HFFc6 (cell line): Measurements from ENCODE around the gene DENND2D. TPM values are rescaled to one million over a fixed set of nuclear protein-coding genes. Genes with fewer than 3 reads are reported as not detected.

Experiments used
- DNase-seq: peaks from one replicate; pipeline ENCODE4 v3.0.0-alpha.2; 2018
- H3K27ac Mint-ChIP-seq: 2 replicates; pipeline ENCODE4 v1.8.0; 2020; ENCODE audit warnings: mild to moderate bottlenecking, mixed read lengths
- H3K27me3 Mint-ChIP-seq: 2 replicates; pipeline ENCODE4 v1.8.0; 2021; ENCODE audit warnings: mild to moderate bottlenecking, moderate library complexity, mixed read lengths; ENCODE audit not compliant: insufficient read depth
- H3K36me3 Mint-ChIP-seq: 2 replicates; pipeline ENCODE4 v1.8.0; 2021; ENCODE audit warnings: low read depth, mixed read lengths
- H3K4me1 Mint-ChIP-seq: 2 replicates; pipeline ENCODE4 v1.8.0; 2020; ENCODE audit warnings: low read depth, mixed read lengths
- H3K4me3 Mint-ChIP-seq: 2 replicates; pipeline ENCODE4 v1.8.0; 2020; ENCODE audit warnings: mild to moderate bottlenecking, moderate library complexity, mixed read lengths
- H3K9me3 Mint-ChIP-seq: 2 replicates; pipeline ENCODE4 v1.8.0; 2020; ENCODE audit warnings: mild to moderate bottlenecking, mixed read lengths
- total RNA-seq, 6 experiments: library from RNA; stranded (reverse); fragmentation: NEBNext Ultra II Directional; extraction: Animal tissue kit (Norgen Biotek cat#: 25700); gene quantifications; 2 replicates in 1 of 6; 3 replicates in 5 of 6; pipeline ENCODE4 v1.2.3, GENCODE V29; 2021
- TF ChIP-seq, protein P1 (sequence below): fragments of 200-600 bp; sonication (generic); IDR thresholded peaks from 2 replicates; pipeline ENCODE4 v1.5.0; 2021; ENCODE audit warnings: antibody characterized with exemption, mild to moderate bottlenecking

DENND2D gene
- total RNA-seq, 6 experiments from 2014 or later: 0.92 to 4.0 (median 3.7) TPM

GRCh38 chr1:111200802-111201161 lies 336 bp upstream of the DENND2D start:
- H3K36me3 Mint-ChIP-seq: no peaks in the 10 kb centered on the region
- no peak overlapping the region for H3K4me3 Mint-ChIP-seq
- TF ChIP-seq, protein P1, sequence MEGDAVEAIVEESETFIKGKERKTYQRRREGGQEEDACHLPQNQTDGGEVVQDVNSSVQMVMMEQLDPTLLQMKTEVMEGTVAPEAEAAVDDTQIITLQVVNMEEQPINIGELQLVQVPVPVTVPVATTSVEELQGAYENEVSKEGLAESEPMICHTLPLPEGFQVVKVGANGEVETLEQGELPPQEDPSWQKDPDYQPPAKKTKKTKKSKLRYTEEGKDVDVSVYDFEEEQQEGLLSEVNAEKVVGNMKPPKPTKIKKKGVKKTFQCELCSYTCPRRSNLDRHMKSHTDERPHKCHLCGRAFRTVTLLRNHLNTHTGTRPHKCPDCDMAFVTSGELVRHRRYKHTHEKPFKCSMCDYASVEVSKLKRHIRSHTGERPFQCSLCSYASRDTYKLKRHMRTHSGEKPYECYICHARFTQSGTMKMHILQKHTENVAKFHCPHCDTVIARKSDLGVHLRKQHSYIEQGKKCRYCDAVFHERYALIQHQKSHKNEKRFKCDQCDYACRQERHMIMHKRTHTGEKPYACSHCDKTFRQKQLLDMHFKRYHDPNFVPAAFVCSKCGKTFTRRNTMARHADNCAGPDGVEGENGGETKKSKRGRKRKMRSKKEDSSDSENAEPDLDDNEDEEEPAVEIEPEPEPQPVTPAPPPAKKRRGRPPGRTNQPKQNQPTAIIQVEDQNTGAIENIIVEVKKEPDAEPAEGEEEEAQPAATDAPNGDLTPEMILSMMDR: no peak
- DNase-seq: no peak
- H3K4me1 Mint-ChIP-seq: peaks cover 12% of the 10 kb centered on the region
- no peak overlapping the region for H3K27ac Mint-ChIP-seq
- no peaks in the 10 kb centered on the region for H3K9me3 Mint-ChIP-seq
- H3K27me3 Mint-ChIP-seq: peaks cover 5% of the 10 kb centered on the region

DNA sequence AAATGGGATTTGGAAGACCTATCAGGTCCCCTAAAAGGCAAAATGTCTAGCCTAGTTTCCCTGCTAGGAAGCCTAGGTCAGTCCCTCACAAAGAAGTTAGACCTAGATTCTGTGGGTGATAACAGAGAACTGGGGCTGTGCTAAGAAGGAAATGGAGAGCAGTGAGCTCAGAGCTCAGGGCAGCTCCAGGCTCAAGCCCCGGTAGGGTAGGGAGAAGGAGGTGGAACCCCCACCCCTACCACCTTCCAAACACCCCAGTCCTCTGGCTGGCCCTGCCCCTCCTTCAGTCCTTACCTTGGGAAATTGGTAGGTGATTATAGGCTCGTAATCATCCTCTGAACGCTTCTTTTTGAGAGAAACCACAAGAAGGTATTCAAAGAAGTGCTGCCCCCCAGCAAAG lies 1.1 kb downstream of the DENND2D start:
- Mint-ChIP-seq H3K4me1 (peaks cover 10% of the 10 kb centered on the region), H3K9me3 (no peaks in the 10 kb centered on the region), H3K4me3 (no peak overlapping the region), H3K27ac (no peak overlapping the region), H3K27me3 (peaks cover 1% of the 10 kb centered on the region), H3K36me3 (no peaks in the 10 kb centered on the region)
- TF ChIP-seq, protein P1: no peak
- DNase-seq: no peak

DNA sequence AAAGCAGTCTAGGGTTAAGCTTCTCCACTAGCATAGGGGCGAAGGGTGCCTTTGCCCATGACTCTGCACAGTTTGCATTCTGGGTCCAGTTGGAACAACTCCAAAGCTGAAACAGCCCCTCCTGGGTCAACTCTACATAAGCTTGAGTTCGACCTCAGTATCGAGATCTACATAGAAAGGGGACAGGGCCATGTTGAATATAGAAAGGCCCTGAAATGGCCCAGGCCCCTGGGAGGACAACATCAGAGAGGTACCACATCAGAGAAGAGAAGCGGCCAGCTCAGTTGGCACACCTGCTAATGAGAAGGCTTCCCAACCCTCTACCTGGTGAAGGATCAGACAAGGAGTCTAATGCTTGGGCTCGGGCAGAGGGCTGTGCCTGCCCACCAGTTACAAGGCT lies 1.6 kb downstream of the DENND2D start:
- H3K4me1 Mint-ChIP-seq: peaks cover 14% of the 10 kb centered on the region
- no peak overlapping the region for H3K4me3 Mint-ChIP-seq
- no peaks in the 10 kb centered on the region for H3K9me3 Mint-ChIP-seq
- DNase-seq: no peak
- peaks cover 4% of the 10 kb centered on the region for H3K27me3 Mint-ChIP-seq
- TF ChIP-seq, protein P1: no peak
- no peak overlapping the region for H3K27ac Mint-ChIP-seq
- no peaks in the 10 kb centered on the region for H3K36me3 Mint-ChIP-seq

- Mint-ChIP-seq H3K9me3 (no peaks in the 10 kb centered on the region), H3K27ac (no peak overlapping the region), H3K36me3 (no peaks in the 10 kb centered on the region), H3K27me3 (peaks cover 4% of the 10 kb centered on the region), H3K4me3 (no peak overlapping the region), H3K4me1 (peaks cover 25% of the 10 kb centered on the region)
- TF ChIP-seq, protein P1: peak; percentile 56
- DNase-seq: no peak
Observed at GRCh38 chr1:111197598-111198284, 2.7 kb downstream of the DENND2D start.

DNA sequence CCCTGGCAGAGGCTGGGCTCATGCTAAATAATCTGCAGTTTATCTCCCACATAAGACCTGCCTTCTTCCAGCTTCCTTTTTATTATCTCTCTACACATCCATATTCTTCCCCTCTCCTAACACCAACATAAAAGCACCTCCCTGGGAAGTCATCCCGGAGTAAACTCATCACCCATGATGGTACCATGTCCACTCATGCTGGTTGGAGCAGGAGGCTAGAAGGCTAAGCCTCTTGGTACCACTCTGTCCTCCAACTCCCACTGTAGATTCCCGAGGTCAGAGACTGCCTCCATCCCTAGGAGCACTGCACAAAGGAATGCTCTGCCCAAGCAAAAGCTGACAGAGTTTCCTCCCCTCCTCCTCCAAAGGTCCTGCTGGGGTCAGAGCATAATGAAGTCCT lies 4.2 kb downstream of the DENND2D start:
- Mint-ChIP-seq H3K27ac (no peak overlapping the region), H3K27me3 (peaks cover 4% of the 10 kb centered on the region)

More for the DNA sequence above, 4.2 kb downstream of the DENND2D start:
- Mint-ChIP-seq H3K36me3 (no peaks in the 10 kb centered on the region), H3K9me3 (no peaks in the 10 kb centered on the region), H3K4me3 (no peak overlapping the region), H3K4me1 (peaks cover 41% of the 10 kb centered on the region)
- TF ChIP-seq, protein P1: no peak
- DNase-seq: no peak
